Measurements from ENCODE around the gene CCL8.

- TF ChIP-seq CTCF (conservative IDR thresholded peaks at IDR 0.05; ENCODE audit: low read length): no peak
- no peak for TF ChIP-seq EZH2phosphoT487 (IDR thresholded peaks at IDR 0.05; ENCODE audit: borderline replicate concordance, low read depth, low read length)
Observed at GRCh38 chr17:34290586-34290985, 28.6 kb upstream of the CCL8 start.
